GM23338 (cell line): Measurements from ENCODE around the gene ADGRB3. TPM values are rescaled to one million over a fixed set of nuclear protein-coding genes. Genes with fewer than 3 reads are reported as not detected.

ENCODE experiments used
- ATAC-seq: fragments of 200-7000 bp; cut with Tn5 transposase; 3 replicates; pipeline ENCODE4 v1.9.1; 2020
- DNase-seq: peaks from one replicate; pipeline ENCODE4 v3.0.0-alpha.2; 2015; ENCODE audit warnings: low spot score
- H2AFZ ChIP-seq: fragments of 200-600 bp; sonication (generic); 2 replicates; pipeline ENCODE4 v1.8.0; 2016; ENCODE audit warnings: antibody characterized with exemption, mild to moderate bottlenecking, moderate library complexity
- H3F3A ChIP-seq: fragments of 200-600 bp; sonication (generic); replicated peaks from 2 replicates; pipeline ENCODE4 v1.8.0; 2017; ENCODE audit warnings: antibody characterized with exemption, mixed run types, low read depth
- H3K27ac ChIP-seq: fragments of 200-600 bp; sonication (generic); 2 replicates; pipeline ENCODE4 v1.6.1; 2016; ENCODE audit warnings: low read depth
- H3K27me3 ChIP-seq: fragments of 200-600 bp; sonication (generic); 2 replicates; pipeline ENCODE4 v1.8.0; 2016; ENCODE audit warnings: mild to moderate bottlenecking, mixed run types, moderate library complexity; ENCODE audit not compliant: insufficient read depth
- H3K36me3 ChIP-seq: fragments of 200-600 bp; sonication (generic); 2 replicates; pipeline ENCODE4 v1.8.0; 2016; ENCODE audit warnings: mild to moderate bottlenecking; ENCODE audit not compliant: insufficient read depth
- H3K4me1 ChIP-seq: fragments of 200-600 bp; sonication (generic); 2 replicates; pipeline ENCODE4 v1.8.0; 2016; ENCODE audit warnings: mild to moderate bottlenecking, moderate library complexity; ENCODE audit not compliant: insufficient read depth
- H3K4me2 ChIP-seq: fragments of 200-600 bp; sonication (generic); 2 replicates; pipeline ENCODE4 v1.7.1; 2017; ENCODE audit warnings: mixed run types
- H3K4me3 ChIP-seq: fragments of 200-600 bp; sonication (generic); 2 replicates; pipeline ENCODE4 v1.6.1; 2016; ENCODE audit warnings: mixed run types
- H3K79me2 ChIP-seq: fragments of 200-600 bp; sonication (generic); replicated peaks from 2 replicates; pipeline ENCODE4 v1.8.0; 2017; ENCODE audit warnings: mild to moderate bottlenecking; ENCODE audit not compliant: insufficient read depth
- H3K9me2 ChIP-seq: fragments of 200-600 bp; sonication (generic); 2 replicates; pipeline ENCODE4 v1.8.0; 2017; ENCODE audit not compliant: insufficient read depth
- H4K20me1 ChIP-seq: fragments of 200-600 bp; sonication (generic); replicated peaks from 2 replicates; pipeline ENCODE4 v1.8.0; 2017; ENCODE audit warnings: mild to moderate bottlenecking; ENCODE audit not compliant: insufficient read depth
- H3K27ac Mint-ChIP-seq: 2 replicates; pipeline ENCODE4 v1.8.0; 2020; ENCODE audit warnings: inconsistent platforms, mild to moderate bottlenecking, moderate library complexity, mixed read lengths
- H3K27me3 Mint-ChIP-seq: 3 replicates; pipeline ENCODE4 v1.8.0; 2022; ENCODE audit warnings: low read depth, mild to moderate bottlenecking, moderate library complexity, mixed read lengths, inconsistent platforms; ENCODE audit not compliant: insufficient read depth, poor library complexity
- H3K36me3 Mint-ChIP-seq: 3 replicates; pipeline ENCODE4 v1.8.0; 2021; ENCODE audit warnings: low read depth, mild to moderate bottlenecking, inconsistent platforms, moderate library complexity, mixed read lengths
- H3K4me1 Mint-ChIP-seq: 3 replicates; pipeline ENCODE4 v1.8.0; 2020; ENCODE audit warnings: mild to moderate bottlenecking, inconsistent platforms, mixed read lengths
- H3K4me3 Mint-ChIP-seq: 3 replicates; pipeline ENCODE4 v1.8.0; 2021; ENCODE audit warnings: moderate library complexity, mild to moderate bottlenecking, inconsistent platforms, mixed read lengths
- H3K9me3 Mint-ChIP-seq: 3 replicates; pipeline ENCODE4 v1.8.0; 2020; ENCODE audit warnings: moderate library complexity, mild to moderate bottlenecking, inconsistent platforms, mixed read lengths
- CREB1 ChIP-seq: fragments of 250-450 bp; sonication (Bioruptor Pico); IDR thresholded peaks from 2 replicates; pipeline ENCODE4 v1.5.0; 2020; ENCODE audit warnings: low read depth, mild to moderate bottlenecking, moderate library complexity
- CTCF ChIP-seq, 2 experiments: fragments of 200-600 bp in 1 of 2; sonication (generic) in 1 of 2; conservative IDR thresholded peaks; 2 replicates each; pipeline versions ENCODE4 v1.5.1 to v1.6.1; 2016 to 2017; ENCODE audit warnings: antibody characterized with exemption in 2 of 2, low read depth in 2 of 2, mild to moderate bottlenecking in 2 of 2, moderate library complexity in 1 of 2
- EZH2 ChIP-seq: fragments of 200-600 bp; sonication (generic); IDR thresholded peaks from one replicate; pipeline ENCODE4 v1.8.0; 2017; ENCODE audit warnings: antibody characterized with exemption, mild to moderate bottlenecking, low read depth; ENCODE audit not compliant: unreplicated experiment
- EZH2phosphoT487 ChIP-seq: fragments of 200-600 bp; sonication (generic); IDR thresholded peaks from one replicate; pipeline ENCODE4 v1.8.1; 2018; ENCODE audit warnings: antibody characterized with exemption; ENCODE audit not compliant: unreplicated experiment
- JUNB ChIP-seq: IDR thresholded peaks from one replicate; pipeline ENCODE4 v1.6.1; 2016; ENCODE audit warnings: antibody characterized with exemption; ENCODE audit not compliant: unreplicated experiment
- POLR2AphosphoS5 ChIP-seq: IDR thresholded peaks from 2 replicates; pipeline ENCODE4 v1.6.1; 2016; ENCODE audit warnings: antibody characterized with exemption, low read depth
- REST ChIP-seq: IDR thresholded peaks from one replicate; pipeline ENCODE4 v1.6.1; 2018; ENCODE audit warnings: antibody characterized with exemption; ENCODE audit not compliant: unreplicated experiment
- STAT1 ChIP-seq: IDR thresholded peaks from one replicate; pipeline ENCODE4 v1.6.1; 2016; ENCODE audit warnings: antibody characterized with exemption; ENCODE audit not compliant: unreplicated experiment
- ZNF331 ChIP-seq: fragments of 250-450 bp; sonication (Bioruptor Pico); IDR thresholded peaks from 2 replicates; pipeline ENCODE4 v1.5.0; 2020; ENCODE audit warnings: low read depth, mild to moderate bottlenecking, moderate library complexity
- ZNF462 ChIP-seq: fragments of 250-450 bp; sonication (Bioruptor Pico); IDR thresholded peaks from 2 replicates; pipeline ENCODE4 v1.5.0; 2020; ENCODE audit warnings: mild to moderate bottlenecking, moderate library complexity
- polyA plus RNA-seq: library from polyadenylated mRNA; unstranded; fragments of >200 nt; fragmentation: Nextera tagmentation; extraction: Ambion mirVana; gene quantifications from 2 replicates; pipeline ENCODE4 v1.2.1, GENCODE V29; 2016
- total RNA-seq: library from RNA; depleted of rRNA; stranded (reverse); fragments of >200 nt; shearing (Covaris generic); gene quantifications from 2 replicates; pipeline ENCODE4 v1.2.3, GENCODE V29; 2014

The ADGRB3 gene
- total and polyA plus RNA-seq, 2 experiments from 2014 or later: 0.92 to 4.0 TPM

GRCh38 chr6:68727699-68728098, 92.6 kb downstream of the ADGRB3 start:
- Histone ChIP-seq H3K4me3 (no peak overlapping the region), H3K4me1 (no peaks in the 10 kb centered on the region), H3K79me2 (no peaks in the 10 kb centered on the region), H3K9me2 (no peaks in the 10 kb centered on the region), H3K4me2 (no peak overlapping the region), H3K27me3 (no peaks in the 10 kb centered on the region), H3K36me3 (no peaks in the 10 kb centered on the region), H2AFZ (no peak overlapping the region), H4K20me1 (no peaks in the 10 kb centered on the region), H3K27ac (no peak overlapping the region), H3F3A (no peaks in the 10 kb centered on the region)
- TF ChIP-seq REST: no peak
- TF ChIP-seq CTCF (conservative IDR thresholded peaks at IDR 0.05; ENCODE audit: low read depth in 2 of 2): no peak
- no peak for TF ChIP-seq CREB1 (CRISPR knock-in tag)
- TF ChIP-seq ZNF462 (CRISPR knock-in tag): no peak
- TF ChIP-seq JUNB: no peak
- no peak for TF ChIP-seq EZH2phosphoT487
- no peak for TF ChIP-seq EZH2
- no peak for TF ChIP-seq POLR2AphosphoS5
- no peak for TF ChIP-seq STAT1
- TF ChIP-seq ZNF331 (CRISPR knock-in tag): no peak
- no peak overlapping the region for H3K27ac Mint-ChIP-seq
- no peaks in the 10 kb centered on the region for H3K9me3 Mint-ChIP-seq
- peaks cover 3% of the 10 kb centered on the region; the same call in 2 of the 3 replicates for H3K4me1 Mint-ChIP-seq
- H3K4me3 Mint-ChIP-seq: no peak overlapping the region
- no peaks in the 10 kb centered on the region for H3K36me3 Mint-ChIP-seq
- no peaks in the 10 kb centered on the region for H3K27me3 Mint-ChIP-seq
- ATAC-seq: no peak
- DNase-seq: no peak
